Endometrial microvascular endothelial cells (primary cell): ENCODE data around the gene PACS2. TPM values are rescaled to one million over a fixed set of nuclear protein-coding genes. Genes with fewer than 3 reads are reported as not detected.
"Not testable (repeated sequence)": the region's sequence is repeated elsewhere in the genome, so short reads cannot be mapped to it uniquely, and the experiment has no call there.

Source experiments
- in situ Hi-C: cut with HindIII; loops from 2 replicates; pipeline ENCODE4 v1.10.0; 2017; ENCODE audit warnings: low sequenced_read_pairs, low pct_unique_long_range_greater_than_20kb; ENCODE audit errors: inconsistent ontology term
- total RNA-seq: library from RNA; depleted of rRNA; stranded (reverse); fragments of >200 nt; gene quantifications from one replicate; pipeline ENCODE4 v1.2.3, GENCODE V29; 2015; ENCODE audit errors: inconsistent ontology term

PACS2 gene
- total RNA-seq, 1 donor from 2014 or later = 52.4 TPM

- in situ Hi-C loops = no loop called here
Observed at GRCh38 chr14:105358943-105359342, 44.4 kb downstream of the PACS2 start.

- in situ Hi-C loops = not testable (repeated sequence)
Observed at GRCh38 chr14:105361412-105361811, 46.9 kb downstream of the PACS2 start.

- in situ Hi-C loops = no loop called here
Observed at GRCh38 chr14:105363847-105364708, 49.5 kb downstream of the PACS2 start.

- in situ Hi-C loops = no loop called here
Observed at GRCh38 chr14:105365101-105365500, 50.6 kb downstream of the PACS2 start.

- in situ Hi-C loops = no loop called here
Observed at GRCh38 chr14:105365681-105366080, 51.1 kb downstream of the PACS2 start.

GRCh38 chr14:105366386-105367074 lies 52.0 kb downstream of the PACS2 start:
- in situ Hi-C loops = no loop called here

GRCh38 chr14:105367116-105368031 lies 52.8 kb downstream of the PACS2 start:
- in situ Hi-C loops = no loop called here

GRCh38 chr14:105368032-105368417 lies 53.5 kb downstream of the PACS2 start:
- in situ Hi-C loops = no loop called here

GRCh38 chr14:105368426-105368825 lies 53.9 kb downstream of the PACS2 start:
- in situ Hi-C loops = no loop called here

GRCh38 chr14:105368910-105369652 lies 54.5 kb downstream of the PACS2 start:
- in situ Hi-C loops = no loop called here

- in situ Hi-C loops = no loop called here
Observed at GRCh38 chr14:105369653-105370040, 55.1 kb downstream of the PACS2 start.

- in situ Hi-C loops = no loop called here
Observed at GRCh38 chr14:105374389-105374788, 59.8 kb downstream of the PACS2 start.

GRCh38 chr14:105375635-105376057 lies 61.1 kb downstream of the PACS2 start:
- in situ Hi-C loops = no loop called here

- in situ Hi-C loops = no loop called here
Observed at GRCh38 chr14:105376521-105377440, 62.2 kb downstream of the PACS2 start.

GRCh38 chr14:105377555-105378182 lies 63.1 kb downstream of the PACS2 start:
- in situ Hi-C loops = no loop called here

GRCh38 chr14:105378199-105378598 lies 63.7 kb downstream of the PACS2 start:
- in situ Hi-C loops = no loop called here
